ENCODE results near the gene BRIP1.

GRCh38 chr17:61784510-61784909 lies 78.8 kb downstream of the BRIP1 start:
- no peak for TF ChIP-seq GATA2 (IDR thresholded peaks at IDR 0.05; ENCODE audit: low read depth, low read length)
- TF ChIP-seq GATA3 (IDR thresholded peaks at IDR 0.05; ENCODE audit: low read depth, low read length), result no peak
